GM12878 (cell line): Measurements from ENCODE around the gene SLC31A1.

Source experiments
- CEBPB ChIP-seq, 2 experiments: fragments of 150-350 bp in 1 of 2; IDR thresholded peaks; 2 replicates each; pipeline ENCODE4 v1.6.1; 2012 to 2014; ENCODE audit warnings: low read depth in 2 of 2, low read length in 2 of 2, borderline replicate concordance in 1 of 2, inconsistent platforms in 1 of 2
- CHD2 ChIP-seq: IDR thresholded peaks from 2 replicates; pipeline ENCODE4 v1.6.1; 2011; ENCODE audit warnings: low read depth, low read length, improper control_type of control experiment, borderline replicate concordance
- CTCF ChIP-seq, 3 experiments: IDR thresholded peaks in 2 of 3; conservative IDR thresholded peaks in 1 of 3; 2 replicates each; pipeline ENCODE4 v1.5.1; 2011; ENCODE audit warnings: low read depth in 3 of 3, low read length in 3 of 3, mild to moderate bottlenecking in 3 of 3, control low read depth in 2 of 3, moderate library complexity in 2 of 3, inconsistent platforms in 1 of 3, mixed read lengths in 1 of 3; ENCODE audit not compliant: control insufficient read depth in 2 of 3, insufficient read depth in 1 of 3; ENCODE audit errors: extremely low read depth in 1 of 3
- EED ChIP-seq: sonication (generic); IDR thresholded peaks from 2 replicates; pipeline ENCODE4 v1.6.1; 2016; ENCODE audit warnings: antibody characterized with exemption, low read depth
- MAX ChIP-seq: IDR thresholded peaks from 2 replicates; pipeline ENCODE4 v1.6.1; 2012; ENCODE audit warnings: low read depth, low read length, improper control_type of control experiment
- NFYA ChIP-seq: IDR thresholded peaks from 2 replicates; pipeline ENCODE4 v1.6.1; 2011; ENCODE audit warnings: low read depth, mild to moderate bottlenecking, low read length, improper control_type of control experiment, borderline replicate concordance
- NR2F1 ChIP-seq: fragments of 450-650 bp; conservative IDR thresholded peaks from 2 replicates; pipeline ENCODE4 v1.6.1; 2017; ENCODE audit warnings: mild to moderate bottlenecking
- REST ChIP-seq: IDR thresholded peaks from 2 replicates; pipeline ENCODE4 v1.6.1; 2012; ENCODE audit warnings: mild to moderate bottlenecking, low read depth, low read length
- SMAD5 ChIP-seq: IDR thresholded peaks from 2 replicates; pipeline ENCODE4 v1.6.1; 2016; ENCODE audit warnings: antibody characterized with exemption, low read depth
- TCF7 ChIP-seq: IDR thresholded peaks from 2 replicates; pipeline ENCODE4 v1.6.1; 2014; ENCODE audit warnings: antibody characterized with exemption, borderline replicate concordance
- ZNF274 ChIP-seq: IDR thresholded peaks from one replicate; pipeline ENCODE4 v1.8.0; 2011; ENCODE audit not compliant: insufficient read length, insufficient read depth
- ZNF687 ChIP-seq: fragments of 450-650 bp; IDR thresholded peaks from 2 replicates; pipeline ENCODE4 v1.6.1; 2017; ENCODE audit warnings: mild to moderate bottlenecking, moderate library complexity

- no peak for TF ChIP-seq CTCF (IDR thresholded peaks at IDR 0.05 in 2 of 3, conservative IDR thresholded peaks at IDR 0.05 in 1 of 3; ENCODE audit: control insufficient read depth in 2 of 3, extremely low read depth in 1 of 3, insufficient read depth in 1 of 3, low read depth in 3 of 3, low read length in 3 of 3)
- TF ChIP-seq CEBPB (IDR thresholded peaks at IDR 0.05; ENCODE audit: borderline replicate concordance in 1 of 2, low read depth in 2 of 2, low read length in 2 of 2) = no peak
- no peak for TF ChIP-seq ZNF274
- TF ChIP-seq SMAD5 = no peak
- TF ChIP-seq CHD2 = no peak
- TF ChIP-seq MAX = no peak
- TF ChIP-seq EED = no peak
- TF ChIP-seq NR2F1 = no peak
- TF ChIP-seq ZNF687 = no peak
- TF ChIP-seq TCF7 = no peak
- no peak for TF ChIP-seq NFYA
- TF ChIP-seq REST = no peak
These were observed 44.1 kb upstream of the SLC31A1 start for GRCh38 chr9:113177251-113177650.
